Mesendoderm (in vitro differentiated cells): Measurements from ENCODE around the gene VPS39.

Experiments used
- DNase-seq: peaks from one replicate; pipeline ENCODE4 v3.0.0; 2013
- H2AK5ac ChIP-seq: 2 replicates; pipeline ENCODE4 v1.6.1; 2013; ENCODE audit warnings: low read length, inconsistent platforms
- H2BK120ac ChIP-seq: 2 replicates; pipeline ENCODE4 v1.6.1; 2013; ENCODE audit warnings: low read depth, mild to moderate bottlenecking, low read length, moderate library complexity, mixed read lengths
- H2BK15ac ChIP-seq: replicated peaks from 2 replicates; pipeline ENCODE4 v1.6.1; 2013; ENCODE audit warnings: low read depth, mild to moderate bottlenecking, moderate library complexity
- H2BK5ac ChIP-seq: 2 replicates; pipeline ENCODE4 v1.6.1; 2013; ENCODE audit warnings: low read length, inconsistent platforms
- H3K18ac ChIP-seq: 2 replicates; pipeline ENCODE4 v1.6.1; 2013; ENCODE audit warnings: mild to moderate bottlenecking, low read length, mixed read lengths
- H3K23ac ChIP-seq: one replicate; pipeline ENCODE4 v1.6.1; 2013; ENCODE audit warnings: low read length
- H3K27ac ChIP-seq: 2 replicates; pipeline ENCODE4 v1.5.1; 2013; ENCODE audit warnings: low read depth, mild to moderate bottlenecking, inconsistent platforms, low read length, moderate library complexity
- H3K27me3 ChIP-seq: 2 replicates; pipeline ENCODE4 v1.6.1; 2013; ENCODE audit warnings: low read length, control low read depth, mild to moderate bottlenecking, inconsistent platforms; ENCODE audit not compliant: insufficient read depth, poor library complexity
- H3K36me3 ChIP-seq: 2 replicates; pipeline ENCODE4 v1.6.1; 2013; ENCODE audit warnings: low read length, inconsistent platforms; ENCODE audit not compliant: control insufficient read depth, insufficient read depth
- H3K4ac ChIP-seq: one replicate; pipeline ENCODE4 v1.6.1; 2013; ENCODE audit warnings: low read depth, mild to moderate bottlenecking, low read length, moderate library complexity
- H3K4me1 ChIP-seq: 2 replicates; pipeline ENCODE4 v1.6.1; 2013; ENCODE audit warnings: low read depth, low read length, inconsistent platforms; ENCODE audit not compliant: control insufficient read depth
- H3K4me2 ChIP-seq: 2 replicates; pipeline ENCODE4 v1.6.1; 2013; ENCODE audit warnings: low read length
- H3K4me3 ChIP-seq: 2 replicates; pipeline ENCODE4 v1.5.1; 2013; ENCODE audit warnings: mild to moderate bottlenecking, low read length
- H3K56ac ChIP-seq: one replicate; pipeline ENCODE4 v1.6.1; 2013; ENCODE audit warnings: low read length
- H3K79me1 ChIP-seq: 2 replicates; pipeline ENCODE4 v1.6.1; 2013; ENCODE audit warnings: low read length, inconsistent platforms
- H3K79me2 ChIP-seq: 2 replicates; pipeline ENCODE4 v1.6.1; 2013; ENCODE audit warnings: mild to moderate bottlenecking, low read length; ENCODE audit not compliant: control insufficient read depth, insufficient read depth
- H3K9ac ChIP-seq: 2 replicates; pipeline ENCODE4 v1.6.1; 2013; ENCODE audit warnings: low read length, inconsistent platforms
- H4K5ac ChIP-seq: one replicate; pipeline ENCODE4 v1.6.1; 2013; ENCODE audit warnings: low read length
- H4K8ac ChIP-seq: one replicate; pipeline ENCODE4 v1.6.1; 2013; ENCODE audit warnings: low read depth, mild to moderate bottlenecking, control low read depth, low read length, moderate library complexity
- WGBS: extraction: QIAGEN DNeasy Blood & Tissue Kit; methylation state at CpG from one replicate; pipeline ENCODE4 v1.1.7; 2013; ENCODE audit warnings: low lambda C conversion rate, missing lambda C conversion rate; ENCODE audit not compliant: insufficient coverage; ENCODE audit errors: extremely low coverage; 5-methylcytosine and 5-hydroxymethylcytosine counted together

Gene VPS39

GRCh38 chr15:42198516-42198915 is 9.6 kb downstream of the VPS39 start:
- Histone ChIP-seq H3K56ac (no peak overlapping the region), H3K79me2 (no peaks in the 10 kb centered on the region), H3K27ac (no peak overlapping the region), H3K79me1 (no peaks in the 10 kb centered on the region), H2BK120ac (no peak overlapping the region), H2BK15ac (no peak overlapping the region), H3K27me3 (no peaks in the 10 kb centered on the region), H4K8ac (no peak overlapping the region), H3K23ac (no peak overlapping the region), H3K36me3 (no peaks in the 10 kb centered on the region), H2BK5ac (no peak overlapping the region), H4K5ac (no peak overlapping the region), H2AK5ac (no peak overlapping the region), H3K9ac (no peak overlapping the region), H3K4ac (no peak overlapping the region), H3K18ac (no peak overlapping the region), H3K4me3 (no peak overlapping the region), H3K4me1 (no peaks in the 10 kb centered on the region), H3K4me2 (no peak overlapping the region)
- no peak for DNase-seq
- no CpG with 5 or more reads among the region's 1 CpG for WGBS

- Histone ChIP-seq H3K4ac (no peak overlapping the region), H3K9ac (no peak overlapping the region), H3K4me1 (no peaks in the 10 kb centered on the region), H3K4me3 (no peak overlapping the region), H2AK5ac (no peak overlapping the region), H4K8ac (no peak overlapping the region), H3K27ac (no peak overlapping the region), H3K79me2 (no peaks in the 10 kb centered on the region), H2BK15ac (no peak overlapping the region), H3K56ac (no peak overlapping the region), H3K27me3 (no peaks in the 10 kb centered on the region), H4K5ac (no peak overlapping the region), H3K18ac (no peak overlapping the region), H3K23ac (no peak overlapping the region), H3K36me3 (no peaks in the 10 kb centered on the region), H3K79me1 (no peaks in the 10 kb centered on the region), H3K4me2 (no peak overlapping the region), H2BK5ac (no peak overlapping the region), H2BK120ac (no peak overlapping the region)
- peak; percentile 39 for DNase-seq
- no CpG with 5 or more reads among the region's 5 CpGs for WGBS
Observed at GRCh38 chr15:42194513-42194912, 13.6 kb downstream of the VPS39 start.

GRCh38 chr15:42193383-42193782 is 14.7 kb downstream of the VPS39 start:
- H3K4ac ChIP-seq: no peak overlapping the region
- H3K56ac ChIP-seq: no peak overlapping the region
- no peak overlapping the region for H2BK120ac ChIP-seq
- no peaks in the 10 kb centered on the region for H3K79me2 ChIP-seq
- no peaks in the 10 kb centered on the region for H3K79me1 ChIP-seq
- no peak overlapping the region for H3K18ac ChIP-seq
- no peak overlapping the region for H3K9ac ChIP-seq
- no peaks in the 10 kb centered on the region for H3K4me1 ChIP-seq
- no peak overlapping the region for H3K27ac ChIP-seq
- no peak overlapping the region for H2BK15ac ChIP-seq
- no peak for DNase-seq
- H4K5ac ChIP-seq: no peak overlapping the region
- H2AK5ac ChIP-seq: no peak overlapping the region
- H4K8ac ChIP-seq: no peak overlapping the region
- no peak overlapping the region for H3K4me3 ChIP-seq
- no peaks in the 10 kb centered on the region for H3K27me3 ChIP-seq
- no peak overlapping the region for H3K23ac ChIP-seq
- H3K4me2 ChIP-seq: no peak overlapping the region
- WGBS: no CpG with 5 or more reads among the region's 3 CpGs
- no peaks in the 10 kb centered on the region for H3K36me3 ChIP-seq
- H2BK5ac ChIP-seq: no peak overlapping the region

- H3K4me3 ChIP-seq: no peak overlapping the region
- H3K4me1 ChIP-seq: no peaks in the 10 kb centered on the region
- H4K8ac ChIP-seq: no peak overlapping the region
- no peak overlapping the region for H3K56ac ChIP-seq
- H2BK120ac ChIP-seq: no peak overlapping the region
- no peak overlapping the region for H3K23ac ChIP-seq
- no peaks in the 10 kb centered on the region for H3K27me3 ChIP-seq
- no peak for DNase-seq
- no peaks in the 10 kb centered on the region for H3K79me2 ChIP-seq
- no peak overlapping the region for H3K27ac ChIP-seq
- no peak overlapping the region for H3K18ac ChIP-seq
- H3K36me3 ChIP-seq: no peaks in the 10 kb centered on the region
- H2AK5ac ChIP-seq: no peak overlapping the region
- H2BK15ac ChIP-seq: no peak overlapping the region
- H3K79me1 ChIP-seq: no peaks in the 10 kb centered on the region
- no peak overlapping the region for H3K4me2 ChIP-seq
- no peak overlapping the region for H2BK5ac ChIP-seq
- WGBS: no CpG with 5 or more reads among the region's 8 CpGs
- no peak overlapping the region for H3K9ac ChIP-seq
- H4K5ac ChIP-seq: no peak overlapping the region
- H3K4ac ChIP-seq: no peak overlapping the region
Observed at GRCh38 chr15:42191610-42192346, 16.3 kb downstream of the VPS39 start.

GRCh38 chr15:42190370-42190769 is 17.7 kb downstream of the VPS39 start:
- Histone ChIP-seq H3K27ac (no peak overlapping the region), H3K23ac (no peak overlapping the region), H2BK120ac (no peak overlapping the region), H4K8ac (no peak overlapping the region), H3K9ac (no peak overlapping the region), H3K4ac (no peak overlapping the region), H3K27me3 (no peaks in the 10 kb centered on the region), H3K36me3 (peaks cover 1% of the 10 kb centered on the region), H3K4me1 (no peaks in the 10 kb centered on the region), H4K5ac (no peak overlapping the region), H3K4me2 (no peak overlapping the region), H3K4me3 (no peak overlapping the region), H3K79me2 (no peaks in the 10 kb centered on the region), H2BK15ac (no peak overlapping the region), H3K56ac (no peak overlapping the region), H3K18ac (no peak overlapping the region), H2AK5ac (no peak overlapping the region), H3K79me1 (no peaks in the 10 kb centered on the region), H2BK5ac (no peak overlapping the region)
- no peak for DNase-seq
- WGBS: no CpG with 5 or more reads among the region's 2 CpGs

GRCh38 chr15:42185801-42186200 is 22.3 kb downstream of the VPS39 start:
- Histone ChIP-seq H3K27ac (no peak overlapping the region), H3K4me3 (no peak overlapping the region), H2BK15ac (no peak overlapping the region), H3K4me2 (no peak overlapping the region), H3K79me1 (no peaks in the 10 kb centered on the region), H2BK120ac (no peak overlapping the region), H2BK5ac (no peak overlapping the region), H3K4ac (no peak overlapping the region), H3K36me3 (peaks cover 1% of the 10 kb centered on the region), H2AK5ac (no peak overlapping the region), H4K5ac (no peak overlapping the region), H4K8ac (no peak overlapping the region), H3K4me1 (no peaks in the 10 kb centered on the region), H3K56ac (no peak overlapping the region), H3K23ac (no peak overlapping the region), H3K79me2 (no peaks in the 10 kb centered on the region), H3K9ac (no peak overlapping the region), H3K18ac (no peak overlapping the region), H3K27me3 (no peaks in the 10 kb centered on the region)
- no CpG with 5 or more reads among the region's 1 CpG for WGBS
- DNase-seq: no peak
